Measurements from ENCODE around the gene PAM16. TPM values are rescaled to one million over a fixed set of nuclear protein-coding genes. Genes with fewer than 3 reads are reported as not detected.

Gene PAM16
- total and polyA plus RNA-seq, 9 of the 15 experiments (the other 6 are each of a cell fraction or from before 2014, with no cell fraction given), result 38.7 to 273 (median 79.3) TPM

DNA sequence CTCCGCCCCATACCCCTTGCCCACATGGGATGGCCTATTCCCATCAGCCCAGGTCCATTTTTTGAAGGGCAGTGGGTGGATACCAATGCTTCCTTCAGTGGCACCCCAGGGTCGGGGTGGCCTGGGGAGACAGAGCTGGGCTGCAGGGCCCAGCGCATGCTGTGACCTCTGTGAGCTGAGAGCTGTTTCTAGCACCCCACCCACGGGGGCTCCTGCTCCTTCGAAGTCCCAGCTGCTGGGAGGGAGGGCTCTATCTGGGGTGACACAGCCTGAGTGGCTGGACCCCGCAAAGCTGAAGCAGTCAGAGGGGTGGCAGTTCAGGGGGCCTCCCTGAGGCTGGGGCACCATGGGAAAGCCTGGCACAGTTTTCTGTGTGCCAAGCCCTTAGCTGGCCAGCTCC is 10.7 kb downstream of the PAM16 start:
- in situ Hi-C loops (cut with MboI), result no loop called here
- peaks cover 0 to 51% of the 10 kb centered on the region in 2 experiments; a peak in 2 of 5 replicates for H3K4me1 ChIP-seq (replicated peaks in 1 of 2; ENCODE audit: control insufficient read depth in 2 of 2, insufficient read depth in 2 of 2, low read length in 2 of 2)
- FAIRE-seq, result no peak
- no peak for TF ChIP-seq POLR3G (IDR thresholded peaks at IDR 0.05; ENCODE audit: extremely low read depth, insufficient read length, insufficient replicate concordance)
- TF ChIP-seq, protein P1, sequence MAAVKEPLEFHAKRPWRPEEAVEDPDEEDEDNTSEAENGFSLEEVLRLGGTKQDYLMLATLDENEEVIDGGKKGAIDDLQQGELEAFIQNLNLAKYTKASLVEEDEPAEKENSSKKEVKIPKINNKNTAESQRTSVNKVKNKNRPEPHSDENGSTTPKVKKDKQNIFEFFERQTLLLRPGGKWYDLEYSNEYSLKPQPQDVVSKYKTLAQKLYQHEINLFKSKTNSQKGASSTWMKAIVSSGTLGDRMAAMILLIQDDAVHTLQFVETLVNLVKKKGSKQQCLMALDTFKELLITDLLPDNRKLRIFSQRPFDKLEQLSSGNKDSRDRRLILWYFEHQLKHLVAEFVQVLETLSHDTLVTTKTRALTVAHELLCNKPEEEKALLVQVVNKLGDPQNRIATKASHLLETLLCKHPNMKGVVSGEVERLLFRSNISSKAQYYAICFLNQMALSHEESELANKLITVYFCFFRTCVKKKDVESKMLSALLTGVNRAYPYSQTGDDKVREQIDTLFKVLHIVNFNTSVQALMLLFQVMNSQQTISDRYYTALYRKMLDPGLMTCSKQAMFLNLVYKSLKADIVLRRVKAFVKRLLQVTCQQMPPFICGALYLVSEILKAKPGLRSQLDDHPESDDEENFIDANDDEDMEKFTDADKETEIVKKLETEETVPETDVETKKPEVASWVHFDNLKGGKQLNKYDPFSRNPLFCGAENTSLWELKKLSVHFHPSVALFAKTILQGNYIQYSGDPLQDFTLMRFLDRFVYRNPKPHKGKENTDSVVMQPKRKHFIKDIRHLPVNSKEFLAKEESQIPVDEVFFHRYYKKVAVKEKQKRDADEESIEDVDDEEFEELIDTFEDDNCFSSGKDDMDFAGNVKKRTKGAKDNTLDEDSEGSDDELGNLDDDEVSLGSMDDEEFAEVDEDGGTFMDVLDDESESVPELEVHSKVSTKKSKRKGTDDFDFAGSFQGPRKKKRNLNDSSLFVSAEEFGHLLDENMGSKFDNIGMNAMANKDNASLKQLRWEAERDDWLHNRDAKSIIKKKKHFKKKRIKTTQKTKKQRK (IDR thresholded peaks at IDR 0.05; ENCODE audit: borderline replicate concordance, low read depth, low read length), result no peak
- no peak for TF ChIP-seq FOXA1 (IDR thresholded peaks at IDR 0.05; ENCODE audit: borderline replicate concordance)
- no peak for TF ChIP-seq NCOA2 (IDR thresholded peaks at IDR 0.05; ENCODE audit: partially characterized antibody in 2 of 2)
- no peak for TF ChIP-seq ZC3H11A (IDR thresholded peaks at IDR 0.05; ENCODE audit: low read depth, low read length)
- no peak for TF ChIP-seq DIDO1 (tag; IDR thresholded peaks at IDR 0.05; ENCODE audit: low read depth)
- TF ChIP-seq, protein P2, sequence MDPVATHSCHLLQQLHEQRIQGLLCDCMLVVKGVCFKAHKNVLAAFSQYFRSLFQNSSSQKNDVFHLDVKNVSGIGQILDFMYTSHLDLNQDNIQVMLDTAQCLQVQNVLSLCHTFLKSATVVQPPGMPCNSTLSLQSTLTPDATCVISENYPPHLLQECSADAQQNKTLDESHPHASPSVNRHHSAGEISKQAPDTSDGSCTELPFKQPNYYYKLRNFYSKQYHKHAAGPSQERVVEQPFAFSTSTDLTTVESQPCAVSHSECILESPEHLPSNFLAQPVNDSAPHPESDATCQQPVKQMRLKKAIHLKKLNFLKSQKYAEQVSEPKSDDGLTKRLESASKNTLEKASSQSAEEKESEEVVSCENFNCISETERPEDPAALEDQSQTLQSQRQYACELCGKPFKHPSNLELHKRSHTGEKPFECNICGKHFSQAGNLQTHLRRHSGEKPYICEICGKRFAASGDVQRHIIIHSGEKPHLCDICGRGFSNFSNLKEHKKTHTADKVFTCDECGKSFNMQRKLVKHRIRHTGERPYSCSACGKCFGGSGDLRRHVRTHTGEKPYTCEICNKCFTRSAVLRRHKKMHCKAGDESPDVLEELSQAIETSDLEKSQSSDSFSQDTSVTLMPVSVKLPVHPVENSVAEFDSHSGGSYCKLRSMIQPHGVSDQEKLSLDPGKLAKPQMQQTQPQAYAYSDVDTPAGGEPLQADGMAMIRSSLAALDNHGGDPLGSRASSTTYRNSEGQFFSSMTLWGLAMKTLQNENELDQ (CRISPR knock-in tag; IDR thresholded peaks at IDR 0.05; ENCODE audit: borderline replicate concordance), result no peak
- no peak for TF ChIP-seq SMARCB1 (IDR thresholded peaks at IDR 0.05; ENCODE audit: insufficient read length, low read depth)
- no peak for TF ChIP-seq FOXJ3 (CRISPR knock-in tag; IDR thresholded peaks at IDR 0.05)
- no peak for TF ChIP-seq THRAP3 (IDR thresholded peaks at IDR 0.05; ENCODE audit: borderline replicate concordance)
- no peak for TF ChIP-seq PTBP1 (IDR thresholded peaks at IDR 0.05; ENCODE audit: low read depth, low read length)
- TF ChIP-seq, protein P3, sequence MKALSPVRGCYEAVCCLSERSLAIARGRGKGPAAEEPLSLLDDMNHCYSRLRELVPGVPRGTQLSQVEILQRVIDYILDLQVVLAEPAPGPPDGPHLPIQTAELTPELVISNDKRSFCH (CRISPR knock-in tag; IDR thresholded peaks at IDR 0.05), result no peak
- TF ChIP-seq, protein P3 (tag; IDR thresholded peaks at IDR 0.05), result no peak
- no peak for TF ChIP-seq NCOA6 (IDR thresholded peaks at IDR 0.05)
- no peak for TF ChIP-seq NFIX (CRISPR knock-in tag; IDR thresholded peaks at IDR 0.05; ENCODE audit: low read depth)
- no peak for TF ChIP-seq ZNF830 (CRISPR knock-in tag; IDR thresholded peaks at IDR 0.05)
- TF ChIP-seq HIVEP1 (CRISPR knock-in tag; IDR thresholded peaks at IDR 0.05), result no peak
- no peak for TF ChIP-seq ZNF124 (CRISPR knock-in tag; IDR thresholded peaks at IDR 0.05)
- TF ChIP-seq MAZ (CRISPR knock-in tag; conservative IDR thresholded peaks at IDR 0.05 in 1 of 2, IDR thresholded peaks at IDR 0.05 in 1 of 2), result no peak

More for the DNA sequence above, 10.7 kb downstream of the PAM16 start:
- H3K27ac ChIP-seq (ENCODE audit: extremely low read depth, low read depth, low read length), result no peak overlapping the region
- H3K27me3 ChIP-seq (ENCODE audit: control insufficient read depth in 2 of 2, insufficient read depth in 2 of 2, low read length in 2 of 2), result no peaks in the 10 kb centered on the region
- H4K20me1 ChIP-seq (replicated peaks; ENCODE audit: control insufficient read depth, insufficient read depth, low read length), result peaks cover 2% of the 10 kb centered on the region; the same call in 1 of the 2 replicates
- DNase-seq (ENCODE audit: extremely low read depth in 1 of 4, low spot score in 3 of 4), result no peak
- intact Hi-C loops (cut with micrococcal nuclease), result no loop called here
- WGBS (ENCODE audit: insufficient coverage, low coverage, missing lambda C conversion rate), result 90% methylated on average over 4 of the region's 6 CpGs
- H3K4me3 ChIP-seq, result no peak overlapping the region
- no peak overlapping the region for H3K9ac ChIP-seq (ENCODE audit: insufficient read depth in 1 of 2, low read depth in 2 of 2, low read length in 2 of 2)
- ChIA-PET POLR2A (interaction anchor here (0.6 kb wide), 1 partner anchor 17 kb away, joined by 3 read pairs; no protein-coding TSS in a partner anchor), CTCF (ENCODE audit: low intra/inter-chr PET ratio) (no interaction called here)
- H3K9me3 ChIP-seq (replicated peaks; ENCODE audit: control insufficient read depth, insufficient read depth, low read depth, low read length), result peaks cover 5% of the 10 kb centered on the region; the same call in 1 of the 2 replicates
- BruUV-seq (replicated peaks), result no TSS peak
- no peak overlapping the region for H2AFZ ChIP-seq (ENCODE audit: low read depth, low read length)
- H3K9me1 ChIP-seq (ENCODE audit: control insufficient read depth, insufficient read depth, low read length), result no peaks in the 10 kb centered on the region
- peaks cover 42% of the 10 kb centered on the region for H3K79me2 ChIP-seq (ENCODE audit: control insufficient read depth, insufficient read depth, low read length)
- H3K4me2 ChIP-seq (ENCODE audit: insufficient read depth, low read length), result no peak overlapping the region
- peaks cover 74% of the 10 kb centered on the region; the same call in 2 of the 3 replicates for H3K36me3 ChIP-seq (ENCODE audit: control insufficient read depth, insufficient read depth, low read length)
- ATAC-seq, result no peak

Data from K562 (cell line).